GM12878 (cell line): ENCODE data around the gene FRYL.

ENCODE experiments used
- ATF7 ChIP-seq: fragments of 450-650 bp; IDR thresholded peaks from 2 replicates; pipeline ENCODE4 v1.6.1; 2016; ENCODE audit warnings: low read depth, mild to moderate bottlenecking
- BRCA1 ChIP-seq: IDR thresholded peaks from 2 replicates; pipeline ENCODE4 v1.6.1; 2011; ENCODE audit warnings: low read depth, low read length, improper control_type of control experiment
- JUND ChIP-seq: IDR thresholded peaks from 2 replicates; pipeline ENCODE4 v1.6.1; 2012; ENCODE audit warnings: low read depth, mild to moderate bottlenecking, low read length, improper control_type of control experiment, moderate library complexity
- NFYB ChIP-seq: IDR thresholded peaks from 2 replicates; pipeline ENCODE4 v1.6.1; 2011; ENCODE audit warnings: low read depth, mild to moderate bottlenecking, low read length, improper control_type of control experiment, moderate library complexity; ENCODE audit not compliant: insufficient read depth
- NR2C2 ChIP-seq: IDR thresholded peaks from 2 replicates; pipeline ENCODE4 v1.6.1; 2011; ENCODE audit warnings: borderline replicate concordance, low read depth; ENCODE audit not compliant: control insufficient read depth, insufficient read length
- POLR2AphosphoS5 ChIP-seq: IDR thresholded peaks from 2 replicates; pipeline ENCODE4 v1.6.1; 2011; ENCODE audit warnings: mild to moderate bottlenecking, low read length, inconsistent platforms
- SP1 ChIP-seq: IDR thresholded peaks from one replicate; pipeline ENCODE4 v1.6.1; 2011; ENCODE audit warnings: low read depth, low read length
- TF ChIP-seq, protein P1 (sequence below), 3 experiments: IDR thresholded peaks in 2 of 3; conservative IDR thresholded peaks in 1 of 3; 2 replicates each; pipeline ENCODE4 v1.5.1; 2011; ENCODE audit warnings: low read depth in 3 of 3, low read length in 3 of 3, mild to moderate bottlenecking in 3 of 3, control low read depth in 2 of 3, moderate library complexity in 2 of 3, inconsistent platforms in 1 of 3, mixed read lengths in 1 of 3; ENCODE audit not compliant: control insufficient read depth in 2 of 3, insufficient read depth in 1 of 3; ENCODE audit errors: extremely low read depth in 1 of 3

GRCh38 chr4:48602763-48603162 is 177.3 kb downstream of the FRYL start:
- TF ChIP-seq POLR2AphosphoS5 (no peak), NR2C2 (no peak), NFYB (no peak), ATF7 (no peak), JUND (no peak), SP1 (no peak), BRCA1 (no peak)
- TF ChIP-seq, protein P1, sequence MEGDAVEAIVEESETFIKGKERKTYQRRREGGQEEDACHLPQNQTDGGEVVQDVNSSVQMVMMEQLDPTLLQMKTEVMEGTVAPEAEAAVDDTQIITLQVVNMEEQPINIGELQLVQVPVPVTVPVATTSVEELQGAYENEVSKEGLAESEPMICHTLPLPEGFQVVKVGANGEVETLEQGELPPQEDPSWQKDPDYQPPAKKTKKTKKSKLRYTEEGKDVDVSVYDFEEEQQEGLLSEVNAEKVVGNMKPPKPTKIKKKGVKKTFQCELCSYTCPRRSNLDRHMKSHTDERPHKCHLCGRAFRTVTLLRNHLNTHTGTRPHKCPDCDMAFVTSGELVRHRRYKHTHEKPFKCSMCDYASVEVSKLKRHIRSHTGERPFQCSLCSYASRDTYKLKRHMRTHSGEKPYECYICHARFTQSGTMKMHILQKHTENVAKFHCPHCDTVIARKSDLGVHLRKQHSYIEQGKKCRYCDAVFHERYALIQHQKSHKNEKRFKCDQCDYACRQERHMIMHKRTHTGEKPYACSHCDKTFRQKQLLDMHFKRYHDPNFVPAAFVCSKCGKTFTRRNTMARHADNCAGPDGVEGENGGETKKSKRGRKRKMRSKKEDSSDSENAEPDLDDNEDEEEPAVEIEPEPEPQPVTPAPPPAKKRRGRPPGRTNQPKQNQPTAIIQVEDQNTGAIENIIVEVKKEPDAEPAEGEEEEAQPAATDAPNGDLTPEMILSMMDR (IDR thresholded peaks at IDR 0.05 in 2 of 3, conservative IDR thresholded peaks at IDR 0.05 in 1 of 3; ENCODE audit: control insufficient read depth in 2 of 3, extremely low read depth in 1 of 3, insufficient read depth in 1 of 3, low read depth in 3 of 3, low read length in 3 of 3) = no peak
